HL-60 (cell line): Measurements from ENCODE around the gene CHRNA3.

ENCODE experiments used
- DNase-seq, 2 experiments: peaks; one replicate each; pipeline ENCODE4 v3.0.0-alpha.2; 2010 to 2020; ENCODE audit warnings: low read depth in 1 of 2, low spot score in 1 of 2
- H3K27ac ChIP-seq: fragments of 250-450 bp; sonication (Bioruptor Pico); replicated peaks from 2 replicates; pipeline ENCODE4 v1.5.1; 2020; ENCODE audit warnings: mild to moderate bottlenecking, moderate library complexity
- H3K27me3 ChIP-seq: fragments of 250-450 bp; sonication (Bioruptor Pico); 2 replicates; pipeline ENCODE4 v1.5.1; 2021; ENCODE audit warnings: mild to moderate bottlenecking, moderate library complexity; ENCODE audit not compliant: insufficient read depth, poor library complexity, severe bottlenecking
- H3K4me3 ChIP-seq: replicated peaks from 2 replicates; pipeline ENCODE4 v1.5.1; 2011; ENCODE audit warnings: mild to moderate bottlenecking, control low read depth, low read length; ENCODE audit not compliant: insufficient read depth
- GABPA ChIP-seq: IDR thresholded peaks from 2 replicates; pipeline ENCODE4 v1.6.1; 2012; ENCODE audit warnings: low read depth
- POLR2AphosphoS5 ChIP-seq: IDR thresholded peaks from 2 replicates; pipeline ENCODE4 v1.6.1; 2012; ENCODE audit warnings: low read depth
- REST ChIP-seq: IDR thresholded peaks from 2 replicates; pipeline ENCODE4 v1.6.1; 2012; ENCODE audit warnings: low read depth; ENCODE audit not compliant: insufficient replicate concordance
- SPI1 ChIP-seq: IDR thresholded peaks from 2 replicates; pipeline ENCODE4 v1.6.1; 2012; ENCODE audit warnings: low read depth, mild to moderate bottlenecking, borderline replicate concordance
- TF ChIP-seq, protein P1 (sequence below): IDR thresholded peaks from one replicate; pipeline ENCODE4 v1.5.1; 2011; ENCODE audit warnings: low read length, control low read depth, inconsistent platforms; ENCODE audit not compliant: insufficient read depth

Gene CHRNA3

DNA sequence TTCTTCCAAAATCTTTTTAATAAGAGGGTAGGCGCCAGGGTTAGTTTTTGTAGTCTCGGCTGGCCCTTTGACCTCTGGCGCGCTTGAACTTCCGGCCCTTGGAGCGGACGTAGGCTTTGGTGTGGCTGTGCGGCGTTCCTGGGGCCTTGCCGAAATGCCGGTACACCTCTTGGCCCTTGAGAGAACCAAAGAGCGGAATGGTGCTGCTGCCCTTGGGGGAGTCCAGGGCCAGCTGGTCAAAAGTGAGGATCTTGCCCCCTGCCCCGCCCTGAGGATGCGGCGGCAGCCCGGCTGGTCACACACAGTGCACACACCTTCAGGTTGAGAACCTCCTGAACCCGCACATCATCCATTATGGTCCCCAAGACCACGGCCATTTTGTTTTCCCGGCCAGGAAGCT lies 40.2 kb upstream of the CHRNA3 start:
- H3K4me3 ChIP-seq, result no peak overlapping the region
- no peak for DNase-seq
- TF ChIP-seq POLR2AphosphoS5 (no peak), SPI1 (no peak), REST (no peak), GABPA (no peak)
- TF ChIP-seq, protein P1, sequence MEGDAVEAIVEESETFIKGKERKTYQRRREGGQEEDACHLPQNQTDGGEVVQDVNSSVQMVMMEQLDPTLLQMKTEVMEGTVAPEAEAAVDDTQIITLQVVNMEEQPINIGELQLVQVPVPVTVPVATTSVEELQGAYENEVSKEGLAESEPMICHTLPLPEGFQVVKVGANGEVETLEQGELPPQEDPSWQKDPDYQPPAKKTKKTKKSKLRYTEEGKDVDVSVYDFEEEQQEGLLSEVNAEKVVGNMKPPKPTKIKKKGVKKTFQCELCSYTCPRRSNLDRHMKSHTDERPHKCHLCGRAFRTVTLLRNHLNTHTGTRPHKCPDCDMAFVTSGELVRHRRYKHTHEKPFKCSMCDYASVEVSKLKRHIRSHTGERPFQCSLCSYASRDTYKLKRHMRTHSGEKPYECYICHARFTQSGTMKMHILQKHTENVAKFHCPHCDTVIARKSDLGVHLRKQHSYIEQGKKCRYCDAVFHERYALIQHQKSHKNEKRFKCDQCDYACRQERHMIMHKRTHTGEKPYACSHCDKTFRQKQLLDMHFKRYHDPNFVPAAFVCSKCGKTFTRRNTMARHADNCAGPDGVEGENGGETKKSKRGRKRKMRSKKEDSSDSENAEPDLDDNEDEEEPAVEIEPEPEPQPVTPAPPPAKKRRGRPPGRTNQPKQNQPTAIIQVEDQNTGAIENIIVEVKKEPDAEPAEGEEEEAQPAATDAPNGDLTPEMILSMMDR, result no peak

DNA sequence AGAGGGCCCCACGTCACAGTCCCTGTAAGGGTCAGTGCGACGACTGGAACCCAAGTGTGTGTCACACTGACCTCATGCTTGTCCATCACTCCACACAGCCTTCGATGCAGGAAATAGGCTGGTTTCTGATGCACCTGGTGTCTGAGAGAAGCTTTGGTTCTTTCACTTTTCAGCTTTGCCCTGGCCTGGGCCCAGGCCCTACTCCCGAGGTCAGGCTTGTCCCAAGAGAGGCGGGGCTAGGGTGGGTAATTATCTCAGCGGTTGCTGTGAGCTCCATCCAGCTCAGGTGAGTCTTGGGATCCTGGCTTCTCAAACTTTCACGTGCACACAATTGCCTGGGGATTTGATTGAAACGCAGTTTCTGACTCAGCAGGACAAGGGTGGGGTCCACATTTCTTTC lies 39.8 kb upstream of the CHRNA3 start:
- TF ChIP-seq GABPA, result no peak
- TF ChIP-seq, protein P1, result no peak
- TF ChIP-seq REST, result no peak
- no peak for TF ChIP-seq POLR2AphosphoS5
- TF ChIP-seq SPI1, result no peak
- H3K27me3 ChIP-seq, result no peaks in the 10 kb centered on the region
- DNase-seq, result no peak
- no peak overlapping the region for H3K4me3 ChIP-seq
- H3K27ac ChIP-seq, result no peak overlapping the region

More for the DNA sequence above, 40.2 kb upstream of the CHRNA3 start:
- Histone ChIP-seq H3K27me3 (no peaks in the 10 kb centered on the region), H3K27ac (no peak overlapping the region)

GRCh38 chr15:78658823-78659222 lies 38.0 kb upstream of the CHRNA3 start:
- no peak for TF ChIP-seq GABPA
- no peak for TF ChIP-seq SPI1
- no peak for TF ChIP-seq POLR2AphosphoS5
- TF ChIP-seq, protein P1, result no peak
- TF ChIP-seq REST, result no peak

More at GRCh38 chr15:78658823-78659222, 38.0 kb upstream of the CHRNA3 start:
- DNase-seq, result no peak
- no peak overlapping the region for H3K4me3 ChIP-seq
- H3K27ac ChIP-seq, result no peak overlapping the region
- H3K27me3 ChIP-seq, result no peaks in the 10 kb centered on the region
